Measurements from ENCODE around the gene GPR137. TPM values are rescaled to one million over a fixed set of nuclear protein-coding genes. Genes with fewer than 3 reads are reported as not detected.

Gene GPR137
- total and polyA plus RNA-seq, 10 of the 15 experiments (the other 5 are each of a cell fraction or from before 2014, with no cell fraction given) = 0.37 to 29.2 (median 13.8) TPM

DNA sequence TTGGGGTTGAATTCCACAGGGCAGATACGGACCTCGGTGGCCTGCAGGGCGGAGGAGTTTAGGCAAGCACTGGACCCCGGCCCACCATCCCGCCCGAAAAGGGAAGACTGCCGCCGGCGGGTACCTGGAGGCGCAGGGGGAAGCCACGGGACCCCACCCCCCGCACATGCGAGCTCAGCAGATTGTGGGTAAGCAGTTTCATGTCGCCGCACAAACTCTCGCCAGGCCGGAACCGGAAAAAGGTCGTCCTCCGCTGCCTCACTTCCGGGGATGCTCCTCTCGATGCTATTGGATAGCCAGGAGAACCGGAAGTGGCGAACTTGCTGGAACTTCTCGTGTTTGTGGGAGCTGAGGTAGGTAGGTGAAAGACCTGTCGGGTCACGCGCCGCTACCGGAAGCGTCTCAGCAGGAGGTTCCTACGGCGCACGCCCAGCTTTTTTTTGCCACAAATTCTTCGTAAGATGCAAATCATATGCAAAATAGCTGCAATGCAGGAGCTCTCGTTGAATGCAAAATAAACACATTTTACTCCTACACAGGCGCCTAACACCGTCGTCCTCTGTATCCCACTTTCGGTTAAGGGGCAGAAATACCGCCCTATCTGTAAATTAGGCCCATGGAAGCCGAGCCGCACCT is 31.8 kb downstream of the GPR137 start, which contains the start of gene TRMT112 (continued):
- TF ChIP-seq KLF5 (IDR thresholded peaks at IDR 0.05; ENCODE audit: partially characterized antibody) = no peak
- TF ChIP-seq, protein P1, sequence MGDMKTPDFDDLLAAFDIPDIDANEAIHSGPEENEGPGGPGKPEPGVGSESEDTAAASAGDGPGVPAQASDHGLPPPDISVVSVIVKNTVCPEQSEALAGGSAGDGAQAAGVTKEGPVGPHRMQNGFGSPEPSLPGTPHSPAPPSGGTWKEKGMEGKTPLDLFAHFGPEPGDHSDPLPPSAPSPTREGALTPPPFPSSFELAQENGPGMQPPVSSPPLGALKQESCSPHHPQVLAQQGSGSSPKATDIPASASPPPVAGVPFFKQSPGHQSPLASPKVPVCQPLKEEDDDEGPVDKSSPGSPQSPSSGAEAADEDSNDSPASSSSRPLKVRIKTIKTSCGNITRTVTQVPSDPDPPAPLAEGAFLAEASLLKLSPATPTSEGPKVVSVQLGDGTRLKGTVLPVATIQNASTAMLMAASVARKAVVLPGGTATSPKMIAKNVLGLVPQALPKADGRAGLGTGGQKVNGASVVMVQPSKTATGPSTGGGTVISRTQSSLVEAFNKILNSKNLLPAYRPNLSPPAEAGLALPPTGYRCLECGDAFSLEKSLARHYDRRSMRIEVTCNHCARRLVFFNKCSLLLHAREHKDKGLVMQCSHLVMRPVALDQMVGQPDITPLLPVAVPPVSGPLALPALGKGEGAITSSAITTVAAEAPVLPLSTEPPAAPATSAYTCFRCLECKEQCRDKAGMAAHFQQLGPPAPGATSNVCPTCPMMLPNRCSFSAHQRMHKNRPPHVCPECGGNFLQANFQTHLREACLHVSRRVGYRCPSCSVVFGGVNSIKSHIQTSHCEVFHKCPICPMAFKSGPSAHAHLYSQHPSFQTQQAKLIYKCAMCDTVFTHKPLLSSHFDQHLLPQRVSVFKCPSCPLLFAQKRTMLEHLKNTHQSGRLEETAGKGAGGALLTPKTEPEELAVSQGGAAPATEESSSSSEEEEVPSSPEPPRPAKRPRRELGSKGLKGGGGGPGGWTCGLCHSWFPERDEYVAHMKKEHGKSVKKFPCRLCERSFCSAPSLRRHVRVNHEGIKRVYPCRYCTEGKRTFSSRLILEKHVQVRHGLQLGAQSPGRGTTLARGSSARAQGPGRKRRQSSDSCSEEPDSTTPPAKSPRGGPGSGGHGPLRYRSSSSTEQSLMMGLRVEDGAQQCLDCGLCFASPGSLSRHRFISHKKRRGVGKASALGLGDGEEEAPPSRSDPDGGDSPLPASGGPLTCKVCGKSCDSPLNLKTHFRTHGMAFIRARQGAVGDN (IDR thresholded peaks at IDR 0.05) = peak; percentile 61
- peak; percentile 40; the same call in 1 of the 2 replicates for TF ChIP-seq FOXM1 (IDR thresholded peaks at IDR 0.05; ENCODE audit: low read depth, low read length)
- TF ChIP-seq, protein P2, sequence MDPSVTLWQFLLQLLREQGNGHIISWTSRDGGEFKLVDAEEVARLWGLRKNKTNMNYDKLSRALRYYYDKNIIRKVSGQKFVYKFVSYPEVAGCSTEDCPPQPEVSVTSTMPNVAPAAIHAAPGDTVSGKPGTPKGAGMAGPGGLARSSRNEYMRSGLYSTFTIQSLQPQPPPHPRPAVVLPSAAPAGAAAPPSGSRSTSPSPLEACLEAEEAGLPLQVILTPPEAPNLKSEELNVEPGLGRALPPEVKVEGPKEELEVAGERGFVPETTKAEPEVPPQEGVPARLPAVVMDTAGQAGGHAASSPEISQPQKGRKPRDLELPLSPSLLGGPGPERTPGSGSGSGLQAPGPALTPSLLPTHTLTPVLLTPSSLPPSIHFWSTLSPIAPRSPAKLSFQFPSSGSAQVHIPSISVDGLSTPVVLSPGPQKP (IDR thresholded peaks at IDR 0.05; ENCODE audit: low read depth, low read length) = peak; percentile 93
- peak; percentile 60; the same call in 1 of the 2 replicates for TF ChIP-seq NR2F1 (conservative IDR thresholded peaks at IDR 0.05)
- TF ChIP-seq, protein P3, sequence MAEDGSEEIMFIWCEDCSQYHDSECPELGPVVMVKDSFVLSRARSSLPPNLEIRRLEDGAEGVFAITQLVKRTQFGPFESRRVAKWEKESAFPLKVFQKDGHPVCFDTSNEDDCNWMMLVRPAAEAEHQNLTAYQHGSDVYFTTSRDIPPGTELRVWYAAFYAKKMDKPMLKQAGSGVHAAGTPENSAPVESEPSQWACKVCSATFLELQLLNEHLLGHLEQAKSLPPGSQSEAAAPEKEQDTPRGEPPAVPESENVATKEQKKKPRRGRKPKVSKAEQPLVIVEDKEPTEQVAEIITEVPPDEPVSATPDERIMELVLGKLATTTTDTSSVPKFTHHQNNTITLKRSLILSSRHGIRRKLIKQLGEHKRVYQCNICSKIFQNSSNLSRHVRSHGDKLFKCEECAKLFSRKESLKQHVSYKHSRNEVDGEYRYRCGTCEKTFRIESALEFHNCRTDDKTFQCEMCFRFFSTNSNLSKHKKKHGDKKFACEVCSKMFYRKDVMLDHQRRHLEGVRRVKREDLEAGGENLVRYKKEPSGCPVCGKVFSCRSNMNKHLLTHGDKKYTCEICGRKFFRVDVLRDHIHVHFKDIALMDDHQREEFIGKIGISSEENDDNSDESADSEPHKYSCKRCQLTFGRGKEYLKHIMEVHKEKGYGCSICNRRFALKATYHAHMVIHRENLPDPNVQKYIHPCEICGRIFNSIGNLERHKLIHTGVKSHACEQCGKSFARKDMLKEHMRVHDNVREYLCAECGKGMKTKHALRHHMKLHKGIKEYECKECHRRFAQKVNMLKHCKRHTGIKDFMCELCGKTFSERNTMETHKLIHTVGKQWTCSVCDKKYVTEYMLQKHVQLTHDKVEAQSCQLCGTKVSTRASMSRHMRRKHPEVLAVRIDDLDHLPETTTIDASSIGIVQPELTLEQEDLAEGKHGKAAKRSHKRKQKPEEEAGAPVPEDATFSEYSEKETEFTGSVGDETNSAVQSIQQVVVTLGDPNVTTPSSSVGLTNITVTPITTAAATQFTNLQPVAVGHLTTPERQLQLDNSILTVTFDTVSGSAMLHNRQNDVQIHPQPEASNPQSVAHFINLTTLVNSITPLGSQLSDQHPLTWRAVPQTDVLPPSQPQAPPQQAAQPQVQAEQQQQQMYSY (CRISPR knock-in tag; IDR thresholded peaks at IDR 0.05) = no peak
- TF ChIP-seq SMC3 (IDR thresholded peaks at IDR 0.05; ENCODE audit: borderline replicate concordance, low read length) = no peak
- TF ChIP-seq, protein P4, sequence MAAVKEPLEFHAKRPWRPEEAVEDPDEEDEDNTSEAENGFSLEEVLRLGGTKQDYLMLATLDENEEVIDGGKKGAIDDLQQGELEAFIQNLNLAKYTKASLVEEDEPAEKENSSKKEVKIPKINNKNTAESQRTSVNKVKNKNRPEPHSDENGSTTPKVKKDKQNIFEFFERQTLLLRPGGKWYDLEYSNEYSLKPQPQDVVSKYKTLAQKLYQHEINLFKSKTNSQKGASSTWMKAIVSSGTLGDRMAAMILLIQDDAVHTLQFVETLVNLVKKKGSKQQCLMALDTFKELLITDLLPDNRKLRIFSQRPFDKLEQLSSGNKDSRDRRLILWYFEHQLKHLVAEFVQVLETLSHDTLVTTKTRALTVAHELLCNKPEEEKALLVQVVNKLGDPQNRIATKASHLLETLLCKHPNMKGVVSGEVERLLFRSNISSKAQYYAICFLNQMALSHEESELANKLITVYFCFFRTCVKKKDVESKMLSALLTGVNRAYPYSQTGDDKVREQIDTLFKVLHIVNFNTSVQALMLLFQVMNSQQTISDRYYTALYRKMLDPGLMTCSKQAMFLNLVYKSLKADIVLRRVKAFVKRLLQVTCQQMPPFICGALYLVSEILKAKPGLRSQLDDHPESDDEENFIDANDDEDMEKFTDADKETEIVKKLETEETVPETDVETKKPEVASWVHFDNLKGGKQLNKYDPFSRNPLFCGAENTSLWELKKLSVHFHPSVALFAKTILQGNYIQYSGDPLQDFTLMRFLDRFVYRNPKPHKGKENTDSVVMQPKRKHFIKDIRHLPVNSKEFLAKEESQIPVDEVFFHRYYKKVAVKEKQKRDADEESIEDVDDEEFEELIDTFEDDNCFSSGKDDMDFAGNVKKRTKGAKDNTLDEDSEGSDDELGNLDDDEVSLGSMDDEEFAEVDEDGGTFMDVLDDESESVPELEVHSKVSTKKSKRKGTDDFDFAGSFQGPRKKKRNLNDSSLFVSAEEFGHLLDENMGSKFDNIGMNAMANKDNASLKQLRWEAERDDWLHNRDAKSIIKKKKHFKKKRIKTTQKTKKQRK (IDR thresholded peaks at IDR 0.05; ENCODE audit: low read depth, low read length) = no peak
- TF ChIP-seq MXI1 (IDR thresholded peaks at IDR 0.05; ENCODE audit: low read depth, low read length) = peak; percentile 75; the same call in 1 of the 2 replicates
- peak; percentile 99 for TF ChIP-seq SMARCA5 (IDR thresholded peaks at IDR 0.05)
- TF ChIP-seq, protein P5, sequence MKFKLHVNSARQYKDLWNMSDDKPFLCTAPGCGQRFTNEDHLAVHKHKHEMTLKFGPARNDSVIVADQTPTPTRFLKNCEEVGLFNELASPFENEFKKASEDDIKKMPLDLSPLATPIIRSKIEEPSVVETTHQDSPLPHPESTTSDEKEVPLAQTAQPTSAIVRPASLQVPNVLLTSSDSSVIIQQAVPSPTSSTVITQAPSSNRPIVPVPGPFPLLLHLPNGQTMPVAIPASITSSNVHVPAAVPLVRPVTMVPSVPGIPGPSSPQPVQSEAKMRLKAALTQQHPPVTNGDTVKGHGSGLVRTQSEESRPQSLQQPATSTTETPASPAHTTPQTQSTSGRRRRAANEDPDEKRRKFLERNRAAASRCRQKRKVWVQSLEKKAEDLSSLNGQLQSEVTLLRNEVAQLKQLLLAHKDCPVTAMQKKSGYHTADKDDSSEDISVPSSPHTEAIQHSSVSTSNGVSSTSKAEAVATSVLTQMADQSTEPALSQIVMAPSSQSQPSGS (IDR thresholded peaks at IDR 0.05; ENCODE audit: low read length) = peak; percentile 39; the same call in 1 of the 2 replicates
- no peak for TF ChIP-seq HDAC2 (IDR thresholded peaks at IDR 0.05)
- peak; percentile 13; the same call in 1 of the 2 replicates for TF ChIP-seq GATAD2B (conservative IDR thresholded peaks at IDR 0.05; ENCODE audit: low read depth)
- TF ChIP-seq EZH2 (IDR thresholded peaks at IDR 0.05; ENCODE audit: borderline replicate concordance, control insufficient read depth, low read depth, low read length) = no peak
